K562 (cell line): ENCODE data around the gene PHF5A. TPM values are rescaled to one million over a fixed set of nuclear protein-coding genes. Genes with fewer than 3 reads are reported as not detected.

ENCODE experiments used
- BCOR ChIP-seq: fragments of 450-650 bp; IDR thresholded peaks from 2 replicates; pipeline ENCODE4 v1.6.1; 2016
- E2F6 ChIP-seq, 2 experiments: IDR thresholded peaks; 2 replicates each; pipeline ENCODE4 v1.6.1; 2011; ENCODE audit warnings: borderline replicate concordance in 1 of 2, control low read depth in 1 of 2, low read depth in 1 of 2, low read length in 1 of 2, mild to moderate bottlenecking in 1 of 2, mixed read lengths in 1 of 2, moderate library complexity in 1 of 2; ENCODE audit not compliant: insufficient read depth in 1 of 2, insufficient read length in 1 of 2, poor library complexity in 1 of 2, severe bottlenecking in 1 of 2; ENCODE audit errors: extremely low read depth in 1 of 2
- ESRRA ChIP-seq: fragments of 450-650 bp; IDR thresholded peaks from 2 replicates; pipeline ENCODE4 v1.6.1; 2014; ENCODE audit warnings: low read depth, mild to moderate bottlenecking, moderate library complexity, borderline replicate concordance
- HNRNPUL1 ChIP-seq: fragments of 200-400 bp; formaldehyde crosslinking; IDR thresholded peaks from 2 replicates; pipeline ENCODE4 v1.6.1; 2017; ENCODE audit warnings: low read length
- MXI1 ChIP-seq: IDR thresholded peaks from 2 replicates; pipeline ENCODE4 v1.6.1; 2011; ENCODE audit warnings: low read depth, mild to moderate bottlenecking, improper control_type of control experiment, low read length
- NR2C2 ChIP-seq, 2 experiments: fragments of 200-800 bp in 1 of 2; sonication (Bioruptor generic) in 1 of 2; sonication (generic) in 1 of 2; formaldehyde crosslinking in 1 of 2; IDR thresholded peaks; 2 replicates each; pipeline versions ENCODE4 v1.6.1 to v1.8.0; 2016 to 2022; ENCODE audit warnings: mild to moderate bottlenecking in 1 of 2, missing compliant biosample characterization in 1 of 2, missing genetic modification characterization in 1 of 2, missing genetic modification reagents in 1 of 2
- SAP30 ChIP-seq: fragments of 200-600 bp; sonication (generic); IDR thresholded peaks from 2 replicates; pipeline ENCODE4 v1.6.1; 2012; ENCODE audit warnings: borderline replicate concordance, low read depth, mild to moderate bottlenecking, moderate library complexity, low read length, control low read depth, inconsistent platforms; ENCODE audit not compliant: insufficient read depth, poor library complexity, severe bottlenecking
- STAG1 ChIP-seq: sonication (generic); formaldehyde crosslinking; IDR thresholded peaks from 2 replicates; pipeline ENCODE4 v1.5.0; 2020; ENCODE audit warnings: missing genetic modification reagents, borderline replicate concordance
- STAT5B ChIP-seq: fragments of 250-450 bp; sonication (Bioruptor Pico); IDR thresholded peaks from 2 replicates; pipeline ENCODE4 v1.8.0; 2021; ENCODE audit warnings: mild to moderate bottlenecking, inconsistent platforms
- TCF7 ChIP-seq: sonication (generic); IDR thresholded peaks from 2 replicates; pipeline ENCODE4 v1.6.1; 2016; ENCODE audit warnings: antibody characterized with exemption, borderline replicate concordance
- ZNF134 ChIP-seq: fragments of 250-450 bp; sonication (Bioruptor Pico); conservative IDR thresholded peaks from 2 replicates; pipeline ENCODE4 v1.4.0; 2020
- ZNF408 ChIP-seq: fragments of 250-450 bp; sonication (Bioruptor Pico); IDR thresholded peaks from 2 replicates; pipeline ENCODE4 v1.4.0; 2020; ENCODE audit warnings: low read depth, mild to moderate bottlenecking, moderate library complexity
- polyA plus RNA-seq, 8 experiments: library from polyadenylated mRNA; depleted of rRNA in 4 of 8; stranded (reverse) in 5 of 8; unstranded in 3 of 8; fragments of >200 nt; fragmentation: Nextera tagmentation in 2 of 8; fragmentation: Illumina TruSeq in 1 of 8; extraction: Ambion mirVana in 2 of 8; extraction: Trizol in 1 of 8; gene quantifications; 2 replicates each; pipeline versions ENCODE4 v1.2.1 to v1.2.3, GENCODE V29; 2011 to 2014; ENCODE audit warnings: inconsistent platforms in 1 of 8, missing spikeins in 1 of 8
- total RNA-seq, 7 experiments: library from RNA; depleted of rRNA in 6 of 7; stranded (reverse); fragments of >200 nt in 6 of 7; fragmentation: Illumina TruSeq in 2 of 7; extraction: Trizol in 2 of 7; gene quantifications; 2 replicates each; pipeline versions ENCODE4 v1.2.1 to v1.2.3, GENCODE V29; 2011 to 2021; ENCODE audit warnings: low replicate concordance in 1 of 7
- TF ChIP-seq, protein P1 (sequence below): fragments of 450-650 bp; IDR thresholded peaks from 2 replicates; pipeline ENCODE4 v1.6.1; 2016; ENCODE audit warnings: mild to moderate bottlenecking
- TF ChIP-seq, protein P2 (sequence below): fragments of 200-800 bp; sonication (Bioruptor generic); IDR thresholded peaks from 2 replicates; pipeline ENCODE4 v1.6.1; 2016; ENCODE audit warnings: missing genetic modification characterization, missing compliant biosample characterization
- TF ChIP-seq, protein P3 (sequence below): IDR thresholded peaks from 2 replicates; pipeline ENCODE4 v1.6.1; 2012; ENCODE audit warnings: low read depth, low read length, improper control_type of control experiment, borderline replicate concordance

PHF5A gene
- total and polyA plus RNA-seq, 9 of the 15 experiments (the other 6 are each of a cell fraction or from before 2014, with no cell fraction given): 14.2 to 144 (median 101) TPM

- TF ChIP-seq, protein P1, sequence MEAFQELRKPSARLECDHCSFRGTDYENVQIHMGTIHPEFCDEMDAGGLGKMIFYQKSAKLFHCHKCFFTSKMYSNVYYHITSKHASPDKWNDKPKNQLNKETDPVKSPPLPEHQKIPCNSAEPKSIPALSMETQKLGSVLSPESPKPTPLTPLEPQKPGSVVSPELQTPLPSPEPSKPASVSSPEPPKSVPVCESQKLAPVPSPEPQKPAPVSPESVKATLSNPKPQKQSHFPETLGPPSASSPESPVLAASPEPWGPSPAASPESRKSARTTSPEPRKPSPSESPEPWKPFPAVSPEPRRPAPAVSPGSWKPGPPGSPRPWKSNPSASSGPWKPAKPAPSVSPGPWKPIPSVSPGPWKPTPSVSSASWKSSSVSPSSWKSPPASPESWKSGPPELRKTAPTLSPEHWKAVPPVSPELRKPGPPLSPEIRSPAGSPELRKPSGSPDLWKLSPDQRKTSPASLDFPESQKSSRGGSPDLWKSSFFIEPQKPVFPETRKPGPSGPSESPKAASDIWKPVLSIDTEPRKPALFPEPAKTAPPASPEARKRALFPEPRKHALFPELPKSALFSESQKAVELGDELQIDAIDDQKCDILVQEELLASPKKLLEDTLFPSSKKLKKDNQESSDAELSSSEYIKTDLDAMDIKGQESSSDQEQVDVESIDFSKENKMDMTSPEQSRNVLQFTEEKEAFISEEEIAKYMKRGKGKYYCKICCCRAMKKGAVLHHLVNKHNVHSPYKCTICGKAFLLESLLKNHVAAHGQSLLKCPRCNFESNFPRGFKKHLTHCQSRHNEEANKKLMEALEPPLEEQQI: no peak
- TF ChIP-seq ZNF134 (CRISPR knock-in tag): no peak
- TF ChIP-seq ESRRA: peak; percentile 71; the same call in 1 of the 2 replicates
- peak in 1 of 2 experiments; percentile 69 for TF ChIP-seq E2F6 (IDR thresholded peaks at IDR 0.05; ENCODE audit: borderline replicate concordance in 1 of 2, extremely low read depth in 1 of 2, insufficient read depth in 1 of 2, insufficient read length in 1 of 2, low read depth in 1 of 2, low read length in 1 of 2, poor library complexity in 1 of 2, severe bottlenecking in 1 of 2)
- no peak for TF ChIP-seq HNRNPUL1
- TF ChIP-seq STAT5B (CRISPR knock-in tag): no peak
- TF ChIP-seq ZNF408 (CRISPR knock-in tag): no peak
- TF ChIP-seq TCF7: no peak
- TF ChIP-seq, protein P2, sequence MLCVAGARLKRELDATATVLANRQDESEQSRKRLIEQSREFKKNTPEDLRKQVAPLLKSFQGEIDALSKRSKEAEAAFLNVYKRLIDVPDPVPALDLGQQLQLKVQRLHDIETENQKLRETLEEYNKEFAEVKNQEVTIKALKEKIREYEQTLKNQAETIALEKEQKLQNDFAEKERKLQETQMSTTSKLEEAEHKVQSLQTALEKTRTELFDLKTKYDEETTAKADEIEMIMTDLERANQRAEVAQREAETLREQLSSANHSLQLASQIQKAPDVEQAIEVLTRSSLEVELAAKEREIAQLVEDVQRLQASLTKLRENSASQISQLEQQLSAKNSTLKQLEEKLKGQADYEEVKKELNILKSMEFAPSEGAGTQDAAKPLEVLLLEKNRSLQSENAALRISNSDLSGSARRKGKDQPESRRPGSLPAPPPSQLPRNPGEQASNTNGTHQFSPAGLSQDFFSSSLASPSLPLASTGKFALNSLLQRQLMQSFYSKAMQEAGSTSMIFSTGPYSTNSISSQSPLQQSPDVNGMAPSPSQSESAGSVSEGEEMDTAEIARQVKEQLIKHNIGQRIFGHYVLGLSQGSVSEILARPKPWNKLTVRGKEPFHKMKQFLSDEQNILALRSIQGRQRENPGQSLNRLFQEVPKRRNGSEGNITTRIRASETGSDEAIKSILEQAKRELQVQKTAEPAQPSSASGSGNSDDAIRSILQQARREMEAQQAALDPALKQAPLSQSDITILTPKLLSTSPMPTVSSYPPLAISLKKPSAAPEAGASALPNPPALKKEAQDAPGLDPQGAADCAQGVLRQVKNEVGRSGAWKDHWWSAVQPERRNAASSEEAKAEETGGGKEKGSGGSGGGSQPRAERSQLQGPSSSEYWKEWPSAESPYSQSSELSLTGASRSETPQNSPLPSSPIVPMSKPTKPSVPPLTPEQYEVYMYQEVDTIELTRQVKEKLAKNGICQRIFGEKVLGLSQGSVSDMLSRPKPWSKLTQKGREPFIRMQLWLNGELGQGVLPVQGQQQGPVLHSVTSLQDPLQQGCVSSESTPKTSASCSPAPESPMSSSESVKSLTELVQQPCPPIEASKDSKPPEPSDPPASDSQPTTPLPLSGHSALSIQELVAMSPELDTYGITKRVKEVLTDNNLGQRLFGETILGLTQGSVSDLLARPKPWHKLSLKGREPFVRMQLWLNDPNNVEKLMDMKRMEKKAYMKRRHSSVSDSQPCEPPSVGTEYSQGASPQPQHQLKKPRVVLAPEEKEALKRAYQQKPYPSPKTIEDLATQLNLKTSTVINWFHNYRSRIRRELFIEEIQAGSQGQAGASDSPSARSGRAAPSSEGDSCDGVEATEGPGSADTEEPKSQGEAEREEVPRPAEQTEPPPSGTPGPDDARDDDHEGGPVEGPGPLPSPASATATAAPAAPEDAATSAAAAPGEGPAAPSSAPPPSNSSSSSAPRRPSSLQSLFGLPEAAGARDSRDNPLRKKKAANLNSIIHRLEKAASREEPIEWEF (CRISPR knock-in tag): no peak
- no peak for TF ChIP-seq MXI1
- TF ChIP-seq SAP30: peak; percentile 10
- TF ChIP-seq BCOR: peak; percentile 62
- peak; percentile 77; the same call in 1 of the 2 replicates for TF ChIP-seq NR2C2 (CRISPR knock-in tag; IDR thresholded peaks at IDR 0.05)
- peak; percentile 83 for TF ChIP-seq NR2C2 (tag; IDR thresholded peaks at IDR 0.05)
- no peak; the same call in 1 of the 2 replicates for TF ChIP-seq STAG1
- TF ChIP-seq, protein P3, sequence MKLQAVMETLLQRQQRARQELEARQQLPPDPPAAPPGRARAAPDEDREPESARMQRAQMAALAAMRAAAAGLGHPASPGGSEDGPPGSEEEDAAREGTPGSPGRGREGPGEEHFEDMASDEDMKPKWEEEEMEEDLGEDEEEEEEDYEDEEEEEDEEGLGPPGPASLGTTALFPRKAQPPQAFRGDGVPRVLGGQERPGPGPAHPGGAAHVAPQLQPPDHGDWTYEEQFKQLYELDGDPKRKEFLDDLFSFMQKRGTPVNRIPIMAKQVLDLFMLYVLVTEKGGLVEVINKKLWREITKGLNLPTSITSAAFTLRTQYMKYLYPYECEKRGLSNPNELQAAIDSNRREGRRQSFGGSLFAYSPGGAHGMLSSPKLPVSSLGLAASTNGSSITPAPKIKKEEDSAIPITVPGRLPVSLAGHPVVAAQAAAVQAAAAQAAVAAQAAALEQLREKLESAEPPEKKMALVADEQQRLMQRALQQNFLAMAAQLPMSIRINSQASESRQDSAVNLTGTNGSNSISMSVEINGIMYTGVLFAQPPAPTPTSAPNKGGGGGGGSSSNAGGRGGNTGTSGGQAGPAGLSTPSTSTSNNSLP: no peak
Measured at GRCh38 chr22:41446639-41447434, 21.7 kb downstream of the PHF5A start, which contains the start of gene TOB2 (continued).
